ENCODE measurements around the gene JAKMIP1. TPM values are rescaled to one million over a fixed set of nuclear protein-coding genes. Genes with fewer than 3 reads are reported as not detected.

The JAKMIP1 gene
- total RNA-seq, 1 experiment from 2014 or later: not detected

- intact Hi-C loops (cut with micrococcal nuclease; ENCODE audit: unreplicated experiment): loop anchor here (1.0 kb wide), 1 partner anchor 89 kb away; no protein-coding TSS in a partner anchor
- no peak for ATAC-seq
- DNase-seq (ENCODE audit: low read depth, low spot score): no peak
- Histone ChIP-seq H3K27ac (ENCODE audit: low read length) (no peak overlapping the region), H3K27me3 (ENCODE audit: control insufficient read depth, insufficient read depth, low read length) (no peaks in the 10 kb centered on the region), H3K9me3 (ENCODE audit: control insufficient read depth, insufficient read depth, low read depth, low read length) (no peaks in the 10 kb centered on the region), H3K36me3 (ENCODE audit: control insufficient read depth, insufficient read depth, low read length) (no peaks in the 10 kb centered on the region), H3K4me1 (ENCODE audit: control insufficient read depth, insufficient read depth, low read length) (no peaks in the 10 kb centered on the region), H3K4me3 (ENCODE audit: low read depth in 2 of 2, low read length in 2 of 2) (no peak overlapping the region)
- no peak for TF ChIP-seq SIN3A (IDR thresholded peaks at IDR 0.05; ENCODE audit: borderline replicate concordance, insufficient read depth, low read depth, low read length)
- no peak for TF ChIP-seq POLR2AphosphoS5 (IDR thresholded peaks at IDR 0.05; ENCODE audit: low read depth, low read length)
- TF ChIP-seq REST (IDR thresholded peaks at IDR 0.05; ENCODE audit: insufficient read depth in 1 of 2, low read depth in 2 of 2, low read length in 1 of 2): no peak
- no peak for TF ChIP-seq TCF7L2 (IDR thresholded peaks at IDR 0.05; ENCODE audit: low read depth, low read length)
- no peak for TF ChIP-seq CTCF (IDR thresholded peaks at IDR 0.05)
- in situ Hi-C loops (cut with HindIII; ENCODE audit: low pct_unique_long_range_greater_than_20kb, low sequenced_read_pairs): no loop called here
- CTCF ChIA-PET: no interaction called here
- POLR2A ChIA-PET: interaction anchor here (0.6 kb wide), 1 partner anchor 192 kb away, joined by 4 read pairs; no protein-coding TSS in a partner anchor
- no TSS peak for BruUV-seq (replicated peaks)
Measured at GRCh38 chr4:6086846-6087245, 113.5 kb downstream of the JAKMIP1 start.

- no peak overlapping the region for H3K27ac ChIP-seq (ENCODE audit: low read length)
- CTCF ChIA-PET: no interaction called here
- BruUV-seq (replicated peaks): no TSS peak
- in situ Hi-C loops (cut with HindIII; ENCODE audit: low pct_unique_long_range_greater_than_20kb, low sequenced_read_pairs): no loop called here
- H3K27me3 ChIP-seq (ENCODE audit: control insufficient read depth, insufficient read depth, low read length): no peaks in the 10 kb centered on the region; the same call in 1 of the 2 replicates
- no peaks in the 10 kb centered on the region for H3K36me3 ChIP-seq (ENCODE audit: control insufficient read depth, insufficient read depth, low read length)
- no peak overlapping the region for H3K4me3 ChIP-seq (ENCODE audit: low read depth in 2 of 2, low read length in 2 of 2)
- no peak for ATAC-seq
- TF ChIP-seq CTCF (IDR thresholded peaks at IDR 0.05) (no peak), POLR2AphosphoS5 (IDR thresholded peaks at IDR 0.05; ENCODE audit: low read depth, low read length) (no peak), SIN3A (IDR thresholded peaks at IDR 0.05; ENCODE audit: borderline replicate concordance, insufficient read depth, low read depth, low read length) (no peak), REST (IDR thresholded peaks at IDR 0.05; ENCODE audit: insufficient read depth in 1 of 2, low read depth in 2 of 2, low read length in 1 of 2) (no peak), TCF7L2 (IDR thresholded peaks at IDR 0.05; ENCODE audit: low read depth, low read length) (no peak)
- H3K9me3 ChIP-seq (ENCODE audit: control insufficient read depth, insufficient read depth, low read depth, low read length): no peaks in the 10 kb centered on the region
- no peak for DNase-seq (ENCODE audit: low read depth, low spot score)
- POLR2A ChIA-PET: no interaction called here
- no peaks in the 10 kb centered on the region for H3K4me1 ChIP-seq (ENCODE audit: control insufficient read depth, insufficient read depth, low read length)
- intact Hi-C loops (cut with micrococcal nuclease; ENCODE audit: unreplicated experiment): no loop called here
Measured at GRCh38 chr4:6085691-6086628, 114.4 kb downstream of the JAKMIP1 start.
